Left lung (tissue), 10 donors: ENCODE results near the gene JAK2. TPM values are rescaled to one million over a fixed set of nuclear protein-coding genes. Genes with fewer than 3 reads are reported as not detected.

Source experiments
- ATAC-seq: fragments of 200-7000 bp; cut with Tn5 transposase; one replicate; pipeline ENCODE4 v1.9.1; 2020; ENCODE audit warnings: moderate library complexity
- DNase-seq, 4 donors: peaks; one replicate each; pipeline ENCODE4 v3.0.0-alpha.2; 2013 to 2020
- H3K27ac ChIP-seq, 2 donors: fragments of 200-600 bp; sonication (generic) in 1 of 2; one replicate each; pipeline versions ENCODE4 v1.5.0 to v1.8.0; 2020 to 2021
- H3K27me3 ChIP-seq, 2 donors: fragments of 200-600 bp; sonication (generic) in 1 of 2; one replicate each; pipeline versions ENCODE4 v1.5.0 to v1.8.0; 2020 to 2021
- H3K36me3 ChIP-seq, 2 donors: fragments of 200-600 bp; sonication (generic) in 1 of 2; one replicate each; pipeline versions ENCODE4 v1.5.0 to v1.8.0; 2020 to 2021
- H3K4me1 ChIP-seq, 2 donors: fragments of 200-600 bp; one replicate each; pipeline ENCODE4 v1.8.0; 2021
- H3K4me3 ChIP-seq, 2 donors: fragments of 200-600 bp; sonication (generic) in 1 of 2; one replicate each; pipeline versions ENCODE4 v1.5.0 to v1.8.0; 2020 to 2021; ENCODE audit warnings: mild to moderate bottlenecking in 1 of 2
- H3K9me3 ChIP-seq, 2 donors: fragments of 200-600 bp; sonication (generic) in 1 of 2; one replicate each; pipeline versions ENCODE4 v1.5.0 to v1.8.0; 2020 to 2021
- intact Hi-C, 2 donors: fragments of 100-400 bp; cut with DNase I; formaldehyde crosslinking; loops; one replicate each; pipeline versions ENCODE4 v1.11.2 to v1.14.2; 2022
- polyA plus RNA-seq, 6 donors: library from polyadenylated mRNA; unstranded; fragments of 120-200 nt; gene quantifications; one replicate each; pipeline ENCODE4 v1.2.1, GENCODE V29; 2013; ENCODE audit not compliant: insufficient read length in 6 of 6
- total RNA-seq, 2 donors: library from RNA; stranded (reverse); fragmentation: NEBNext Ultra II Directional; extraction: Animal tissue kit (Norgen Biotek cat#: 25700); gene quantifications; one replicate each; pipeline ENCODE4 v1.2.1, GENCODE V29; 2021
- TF ChIP-seq, protein P1 (sequence below), 2 donors: fragments of 200-600 bp; sonication (generic) in 1 of 2; IDR thresholded peaks; one replicate each; pipeline versions ENCODE4 v1.5.0 to v1.8.0; 2021; ENCODE audit warnings: antibody characterized with exemption in 2 of 2
- donor health status: DM: no; HTN: yes; CAD: no.
- donor health status: DM: no; HTN: no; CAD: no.

JAK2 gene
- total and polyA plus RNA-seq, 8 donors: 13.6 to 27.3 (median 15.3) TPM

DNA sequence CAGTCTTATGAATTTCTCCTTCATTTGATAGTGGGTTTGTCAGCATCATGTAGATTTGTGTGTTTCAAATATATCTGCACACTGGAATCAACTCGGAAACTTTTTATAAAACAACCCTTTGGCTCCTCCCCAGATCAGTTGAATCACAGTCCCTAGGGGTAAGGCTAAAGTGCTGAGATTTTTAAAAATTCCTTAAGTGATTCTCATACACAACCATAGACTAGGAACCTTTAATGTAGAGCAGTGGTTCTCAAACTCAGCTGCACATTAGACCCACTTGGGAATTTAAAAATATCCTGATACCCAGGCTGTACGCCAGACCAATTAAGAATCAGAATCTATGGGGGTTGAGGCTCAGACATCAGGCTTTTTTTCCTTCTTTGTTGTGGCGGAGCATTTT is 17.5 kb upstream of the JAK2 start:
- no peaks in the 10 kb centered on the region for H3K36me3 ChIP-seq
- H3K4me1 ChIP-seq: peaks cover 0 to 10% of the 10 kb centered on the region in 2 donors
- no peaks in the 10 kb centered on the region for H3K27me3 ChIP-seq
- intact Hi-C loops: no loop called here
- peaks cover 0 to 6% of the 10 kb centered on the region in 2 donors for H3K9me3 ChIP-seq
- no peak overlapping the region for H3K27ac ChIP-seq
- H3K4me3 ChIP-seq: no peak overlapping the region
- no peak for ATAC-seq
- DNase-seq: no peak
- TF ChIP-seq, protein P1, sequence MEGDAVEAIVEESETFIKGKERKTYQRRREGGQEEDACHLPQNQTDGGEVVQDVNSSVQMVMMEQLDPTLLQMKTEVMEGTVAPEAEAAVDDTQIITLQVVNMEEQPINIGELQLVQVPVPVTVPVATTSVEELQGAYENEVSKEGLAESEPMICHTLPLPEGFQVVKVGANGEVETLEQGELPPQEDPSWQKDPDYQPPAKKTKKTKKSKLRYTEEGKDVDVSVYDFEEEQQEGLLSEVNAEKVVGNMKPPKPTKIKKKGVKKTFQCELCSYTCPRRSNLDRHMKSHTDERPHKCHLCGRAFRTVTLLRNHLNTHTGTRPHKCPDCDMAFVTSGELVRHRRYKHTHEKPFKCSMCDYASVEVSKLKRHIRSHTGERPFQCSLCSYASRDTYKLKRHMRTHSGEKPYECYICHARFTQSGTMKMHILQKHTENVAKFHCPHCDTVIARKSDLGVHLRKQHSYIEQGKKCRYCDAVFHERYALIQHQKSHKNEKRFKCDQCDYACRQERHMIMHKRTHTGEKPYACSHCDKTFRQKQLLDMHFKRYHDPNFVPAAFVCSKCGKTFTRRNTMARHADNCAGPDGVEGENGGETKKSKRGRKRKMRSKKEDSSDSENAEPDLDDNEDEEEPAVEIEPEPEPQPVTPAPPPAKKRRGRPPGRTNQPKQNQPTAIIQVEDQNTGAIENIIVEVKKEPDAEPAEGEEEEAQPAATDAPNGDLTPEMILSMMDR (IDR thresholded peaks at IDR 0.05): no peak

DNA sequence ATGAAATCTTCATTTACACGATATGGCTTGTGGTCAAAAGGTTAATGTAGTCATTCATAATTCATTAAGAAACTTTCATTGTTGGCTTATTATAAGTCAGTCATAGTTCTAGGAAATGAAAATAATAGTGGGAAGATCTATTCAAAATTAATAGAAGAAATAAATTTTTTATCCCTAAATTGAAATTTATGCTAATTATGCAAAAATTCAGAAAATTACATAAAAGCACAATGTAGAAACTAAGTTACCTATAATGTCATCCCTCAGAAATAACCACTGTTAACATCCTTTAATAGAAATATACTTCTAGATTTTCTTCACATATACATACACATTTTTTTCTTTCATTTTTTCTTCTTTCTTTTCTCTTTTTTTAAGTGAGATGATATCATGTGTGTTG is 15.9 kb upstream of the JAK2 start:
- Histone ChIP-seq H3K36me3 (no peaks in the 10 kb centered on the region), H3K27me3 (no peaks in the 10 kb centered on the region), H3K9me3 (no peaks in the 10 kb centered on the region), H3K27ac (no peak overlapping the region), H3K4me3 (no peak overlapping the region), H3K4me1 (peaks cover 0 to 10% of the 10 kb centered on the region in 2 donors)
- ATAC-seq (no peak), DNase-seq (no peak)
- intact Hi-C loops: no loop called here
- TF ChIP-seq, protein P1 (IDR thresholded peaks at IDR 0.05): no peak

DNA sequence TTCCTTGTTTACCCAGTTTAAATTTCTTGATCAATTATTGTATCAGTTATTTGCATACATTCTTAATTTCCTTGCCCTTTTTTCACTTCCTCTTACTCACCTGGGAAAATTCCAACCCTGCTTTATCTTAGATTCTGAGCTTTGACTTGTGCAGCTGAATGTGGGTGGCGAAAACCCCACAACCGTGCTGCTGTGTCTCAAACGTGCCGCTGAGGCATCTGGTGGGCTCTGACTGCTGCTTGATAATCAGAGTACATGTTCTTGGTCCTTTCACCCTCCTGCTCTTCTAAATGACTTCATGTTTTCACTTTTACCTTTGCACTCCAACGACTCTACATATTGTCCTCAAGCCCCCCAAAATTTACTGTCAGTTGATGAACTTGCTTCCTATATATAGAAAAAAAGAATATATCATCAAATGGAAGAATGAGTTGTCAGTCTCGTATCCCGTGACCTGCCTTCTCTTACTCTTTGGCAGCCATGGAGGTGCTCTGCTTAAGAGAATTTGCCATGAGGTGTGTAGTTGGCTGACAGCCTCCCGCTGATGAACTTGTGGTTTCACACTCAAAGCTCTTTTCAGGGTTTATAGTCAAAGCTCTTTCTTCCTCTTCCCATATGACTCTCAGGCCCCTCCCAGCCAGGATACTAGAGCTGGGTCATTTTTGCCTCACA is 14.0 kb upstream of the JAK2 start:
- no peak overlapping the region for H3K4me3 ChIP-seq
- TF ChIP-seq, protein P1 (IDR thresholded peaks at IDR 0.05): no peak
- no peak overlapping the region for H3K27ac ChIP-seq
- no peaks in the 10 kb centered on the region for H3K27me3 ChIP-seq
- H3K4me1 ChIP-seq: peaks cover 0 to 3% of the 10 kb centered on the region in 2 donors
- intact Hi-C loops: no loop called here
- H3K9me3 ChIP-seq: no peaks in the 10 kb centered on the region
- H3K36me3 ChIP-seq: no peaks in the 10 kb centered on the region
- ATAC-seq (peak; percentile 24), DNase-seq (no peak)

DNA sequence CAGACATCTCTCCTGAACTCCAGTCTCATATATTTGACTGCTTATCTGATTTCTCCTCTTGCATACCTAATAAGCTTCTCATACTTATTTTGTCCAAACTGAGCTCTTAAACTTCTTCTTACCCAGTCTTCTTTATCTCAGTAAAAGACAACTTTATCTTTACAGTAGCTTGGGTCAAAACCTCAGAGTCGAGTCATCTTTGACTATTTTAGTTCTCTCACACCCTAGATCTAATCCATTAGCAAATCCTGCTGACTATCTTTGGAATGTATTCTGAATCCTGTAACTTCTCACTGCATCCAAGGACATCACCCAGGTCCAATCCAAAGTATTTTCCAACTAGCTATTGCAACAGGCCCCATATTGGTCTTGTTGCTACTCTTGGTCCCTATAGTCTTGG is 11.8 kb upstream of the JAK2 start:
- ATAC-seq: no peak
- H3K27ac ChIP-seq: no peak overlapping the region
- intact Hi-C loops: no loop called here
- no peaks in the 10 kb centered on the region for H3K27me3 ChIP-seq
- TF ChIP-seq, protein P1 (IDR thresholded peaks at IDR 0.05): no peak
- H3K9me3 ChIP-seq: no peaks in the 10 kb centered on the region
- no peak for DNase-seq
- H3K4me1 ChIP-seq: peaks cover 0 to 3% of the 10 kb centered on the region in 2 donors
- no peaks in the 10 kb centered on the region for H3K36me3 ChIP-seq
- no peak overlapping the region for H3K4me3 ChIP-seq

DNA sequence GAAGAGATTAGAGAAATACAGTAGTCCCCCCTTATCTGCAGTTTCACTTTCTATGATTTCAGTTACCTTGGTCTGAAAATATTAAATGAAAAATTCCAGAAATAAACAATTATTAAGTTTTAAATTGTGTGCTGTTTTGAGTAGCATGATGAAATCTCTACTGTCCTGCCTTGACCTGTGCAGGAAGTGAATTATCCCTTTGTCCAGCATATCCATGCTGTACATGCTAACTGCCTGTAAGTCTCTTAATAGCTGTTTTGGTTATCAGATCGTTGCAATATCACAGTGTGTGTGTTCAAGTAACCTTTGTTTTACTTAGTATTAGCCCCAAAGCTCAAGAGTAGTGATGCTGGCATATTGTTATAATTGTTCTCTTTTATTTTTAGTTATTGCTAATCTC is 11.2 kb upstream of the JAK2 start:
- DNase-seq (no peak), ATAC-seq (no peak)
- intact Hi-C loops: no loop called here
- TF ChIP-seq, protein P1 (IDR thresholded peaks at IDR 0.05): no peak
- Histone ChIP-seq H3K36me3 (no peaks in the 10 kb centered on the region), H3K27me3 (no peaks in the 10 kb centered on the region), H3K9me3 (no peaks in the 10 kb centered on the region), H3K4me3 (no peak overlapping the region), H3K4me1 (peaks cover 0 to 3% of the 10 kb centered on the region in 2 donors), H3K27ac (no peak overlapping the region)
